K562 (cell line): Measurements from ENCODE around the gene EEFSEC. TPM values are rescaled to one million over a fixed set of nuclear protein-coding genes. Genes with fewer than 3 reads are reported as not detected.

Source experiments
- ATAC-seq: fragments of 200-7000 bp; cut with Tn5 transposase; 3 replicates; pipeline ENCODE4 v1.9.1; 2020; ENCODE audit warnings: moderate library complexity
- BruUV-seq: library from RNA; stranded (reverse); fragments of 400-500 nt; replicated peaks from 2 replicates; lab custom pipeline; 2021; lab: Mats Ljungman, UMichigan
- CTCF ChIA-PET: fragments of 300-600 bp; formaldehyde crosslinking; extraction: SDS; loops from one replicate; lab custom pipeline; 2021; ENCODE audit warnings: low intra/inter-chr PET ratio; lab: Yijun Ruan, JAX
- POLR2A ChIA-PET: fragments of 300-600, 350-650 bp; sonication (Branson Sonifier 250); formaldehyde crosslinking; extraction: SDS; loops from one replicate; lab custom pipeline; 2021; ENCODE audit warnings: antibody characterized with exemption, inconsistent platforms; lab: Yijun Ruan, JAX
- DNase-seq, 4 experiments: peaks; one replicate each; pipeline versions ENCODE4 v3.0.0 to v3.0.0-alpha.2; 2011 to 2018; ENCODE audit warnings: low spot score in 3 of 4, mixed read lengths in 3 of 4; ENCODE audit errors: extremely low read depth in 1 of 4
- FAIRE-seq: peaks from 2 replicates; lab custom pipeline; 2011; peaks lifted over from hg19 to GRCh38; lab: Jason Lieb, UNC
- H2AFZ ChIP-seq: 2 replicates; pipeline ENCODE4 v1.6.0; 2011; ENCODE audit warnings: low read depth, low read length, control low read depth, inconsistent platforms
- H3K27ac ChIP-seq: fragments of 200-600 bp; 3 replicates; pipeline ENCODE4 v1.8.0; 2011; ENCODE audit warnings: low read depth, mild to moderate bottlenecking, control low read depth, inconsistent platforms, low read length, moderate library complexity, mixed read lengths; ENCODE audit errors: extremely low read depth
- H3K27me3 ChIP-seq, 2 experiments: fragments of 300-600 bp in 1 of 2; 2 replicates in 1 of 2; 3 replicates in 1 of 2; pipeline versions ENCODE4 v1.6.0 to v1.8.0; 2011; ENCODE audit warnings: inconsistent platforms in 2 of 2, low read length in 2 of 2, mild to moderate bottlenecking in 1 of 2, mixed read lengths in 1 of 2, moderate library complexity in 1 of 2; ENCODE audit not compliant: control insufficient read depth in 2 of 2, insufficient read depth in 2 of 2
- H3K36me3 ChIP-seq: fragments of 300-600 bp; 3 replicates; pipeline ENCODE4 v1.8.0; 2011; ENCODE audit warnings: mild to moderate bottlenecking, low read length, inconsistent platforms; ENCODE audit not compliant: control insufficient read depth, insufficient read depth
- H3K4me1 ChIP-seq, 2 experiments: fragments of 200-600 bp in 1 of 2; replicated peaks in 1 of 2; 2 replicates in 1 of 2; 3 replicates in 1 of 2; pipeline versions ENCODE4 v1.5.1 to v1.8.0; 2011; ENCODE audit warnings: inconsistent platforms in 2 of 2, low read length in 2 of 2, mild to moderate bottlenecking in 1 of 2, mixed read lengths in 1 of 2, moderate library complexity in 1 of 2; ENCODE audit not compliant: control insufficient read depth in 2 of 2, insufficient read depth in 2 of 2
- H3K4me2 ChIP-seq: 2 replicates; pipeline ENCODE4 v1.6.1; 2011; ENCODE audit warnings: low read length, control low read depth, inconsistent platforms, mixed read lengths; ENCODE audit not compliant: insufficient read depth
- H3K4me3 ChIP-seq: fragments of 200-600 bp; sonication (generic), shearing (Covaris generic); 2 replicates; pipeline ENCODE4 v1.5.1; 2016; ENCODE audit warnings: control low read depth, inconsistent platforms
- H3K79me2 ChIP-seq: fragments of 200-600 bp; 3 replicates; pipeline ENCODE4 v1.8.0; 2011; ENCODE audit warnings: low read length, inconsistent platforms; ENCODE audit not compliant: control insufficient read depth, insufficient read depth
- H3K9ac ChIP-seq, 2 experiments: 2 replicates each; pipeline versions ENCODE4 v1.6.0 to v1.6.1; 2011; ENCODE audit warnings: low read depth in 2 of 2, low read length in 2 of 2, control low read depth in 1 of 2, inconsistent platforms in 1 of 2, mild to moderate bottlenecking in 1 of 2, mixed read lengths in 1 of 2; ENCODE audit not compliant: insufficient read depth in 1 of 2
- H3K9me1 ChIP-seq: one replicate; pipeline ENCODE4 v1.6.0; 2011; ENCODE audit warnings: inconsistent platforms, mild to moderate bottlenecking, low read length, moderate library complexity; ENCODE audit not compliant: control insufficient read depth, insufficient read depth
- H3K9me3 ChIP-seq: replicated peaks from 2 replicates; pipeline ENCODE4 v1.5.1; 2011; ENCODE audit warnings: low read depth, low read length, inconsistent platforms; ENCODE audit not compliant: control insufficient read depth, insufficient read depth
- H4K20me1 ChIP-seq: replicated peaks from 2 replicates; pipeline ENCODE4 v1.6.1; 2011; ENCODE audit warnings: low read length, inconsistent platforms, mixed read lengths; ENCODE audit not compliant: control insufficient read depth, insufficient read depth
- ARHGAP35 ChIP-seq: fragments of 450-650 bp; IDR thresholded peaks from 2 replicates; pipeline ENCODE4 v1.6.1; 2018; ENCODE audit not compliant: partially characterized antibody
- ELF2 ChIP-seq: fragments of 250-450 bp; sonication (Bioruptor Pico); IDR thresholded peaks from 2 replicates; pipeline ENCODE4 v1.5.0; 2021; ENCODE audit warnings: mild to moderate bottlenecking
- GATAD2B ChIP-seq: fragments of 450-650 bp; IDR thresholded peaks from 2 replicates; pipeline ENCODE4 v1.6.1; 2017; ENCODE audit warnings: mild to moderate bottlenecking, borderline replicate concordance
- GTF2F1 ChIP-seq: IDR thresholded peaks from 2 replicates; pipeline ENCODE4 v1.6.1; 2011; ENCODE audit warnings: low read depth, low read length, improper control_type of control experiment
- MECOM ChIP-seq: fragments of 250-450 bp; sonication (Bioruptor Pico); IDR thresholded peaks from 2 replicates; pipeline ENCODE4 v1.8.0; 2022; ENCODE audit warnings: inconsistent platforms
- RHOXF2B ChIP-seq: fragments of 250-450 bp; sonication (Bioruptor Pico); conservative IDR thresholded peaks from 2 replicates; pipeline ENCODE4 v1.5.1; 2021
- SRSF7 ChIP-seq: fragments of 200-400 bp; formaldehyde crosslinking; optimal IDR thresholded peaks from 2 replicates; pipeline ENCODE3; 2017; ENCODE audit warnings: mild to moderate bottlenecking, low read depth, low read length
- ZC3H8 ChIP-seq: fragments of 450-650 bp; IDR thresholded peaks from 2 replicates; pipeline ENCODE4 v1.6.1; 2017
- WGBS: fragments of 100-300 bp; shearing (Covaris generic); methylation state at CpG from one replicate; pipeline ENCODE4 v1.1.6; 2016; ENCODE audit warnings: low coverage, mixed read lengths; ENCODE audit not compliant: insufficient coverage; ENCODE audit errors: missing lambda C conversion rate; 5-methylcytosine and 5-hydroxymethylcytosine counted together
- in situ Hi-C: fragments of 300-500 bp; cut with MboI; formaldehyde crosslinking; loops from 4 replicates; pipeline ENCODE4 v1.15.0; 2018; ENCODE audit warnings: inconsistent platforms, mixed read lengths
- intact Hi-C: fragments of 100-400 bp; cut with micrococcal nuclease; formaldehyde crosslinking; loops from 2 replicates; pipeline ENCODE4 v1.14.2; 2022
- polyA plus RNA-seq, 8 experiments: library from polyadenylated mRNA; depleted of rRNA in 4 of 8; stranded (reverse) in 5 of 8; unstranded in 3 of 8; fragments of >200 nt; fragmentation: Nextera tagmentation in 2 of 8; fragmentation: Illumina TruSeq in 1 of 8; extraction: Ambion mirVana in 2 of 8; extraction: Trizol in 1 of 8; gene quantifications; 2 replicates each; pipeline versions ENCODE4 v1.2.1 to v1.2.3, GENCODE V29; 2011 to 2014; ENCODE audit warnings: inconsistent platforms in 1 of 8, missing spikeins in 1 of 8
- total RNA-seq, 7 experiments: library from RNA; depleted of rRNA in 6 of 7; stranded (reverse); fragments of >200 nt in 6 of 7; fragmentation: Illumina TruSeq in 2 of 7; extraction: Trizol in 2 of 7; gene quantifications; 2 replicates each; pipeline versions ENCODE4 v1.2.1 to v1.2.3, GENCODE V29; 2011 to 2021; ENCODE audit warnings: low replicate concordance in 1 of 7
- TF ChIP-seq, protein P1 (sequence below): sonication (generic); formaldehyde crosslinking; IDR thresholded peaks from 2 replicates; pipeline ENCODE4 v1.8.1; 2023; ENCODE audit warnings: mild to moderate bottlenecking, missing genetic modification reagents
- TF ChIP-seq, protein P2 (sequence below): fragments of 250-450 bp; sonication (Bioruptor Pico); IDR thresholded peaks from 2 replicates; pipeline ENCODE4 v1.4.0; 2020; ENCODE audit warnings: mild to moderate bottlenecking
- TF ChIP-seq, protein P3 (sequence below), 2 experiments: fragments of 450-650 bp; IDR thresholded peaks; 2 replicates each; pipeline ENCODE4 v1.6.1; 2016
- TF ChIP-seq, protein P4 (sequence below): fragments of 250-450 bp; sonication (Bioruptor Pico); IDR thresholded peaks from 2 replicates; pipeline ENCODE4 v1.8.0; 2022; ENCODE audit warnings: inconsistent platforms
- TF ChIP-seq, protein P5 (sequence below): fragments of 450-650 bp; formaldehyde crosslinking; IDR thresholded peaks from 2 replicates; pipeline ENCODE4 v1.4.0; 2022; ENCODE audit warnings: missing genetic modification characterization

The EEFSEC gene
- total and polyA plus RNA-seq, 9 of the 15 experiments (the other 6 are each of a cell fraction or from before 2014, with no cell fraction given), result 0.35 to 11.8 (median 7.7) TPM

DNA sequence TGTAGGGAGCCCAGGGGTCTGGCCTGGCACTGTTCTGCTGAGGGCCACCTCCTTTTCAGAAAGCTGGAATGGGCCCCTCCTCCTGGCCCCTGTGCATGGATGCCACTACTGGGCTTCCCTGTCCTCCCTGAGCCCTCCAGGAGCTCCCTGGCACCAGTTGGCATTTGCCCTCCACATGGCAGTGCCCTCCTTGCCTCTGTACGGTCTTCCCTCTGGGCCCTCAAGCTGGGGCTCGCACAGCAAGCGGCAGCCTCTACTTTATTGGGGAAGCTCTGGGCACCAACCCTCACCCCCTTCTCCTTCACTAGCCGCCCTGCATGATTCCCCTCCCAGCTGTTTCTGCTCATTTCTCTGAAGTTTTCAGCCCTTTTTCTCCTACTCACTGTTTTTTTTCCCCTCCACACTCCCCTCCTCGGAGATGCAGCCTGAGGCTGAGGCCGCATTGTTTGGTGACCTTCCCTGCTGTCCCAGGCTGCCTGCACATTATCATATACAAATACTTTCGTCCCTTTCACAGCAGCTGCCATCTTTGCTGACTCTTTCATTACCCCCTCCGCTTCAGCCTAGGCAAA lies 127.3 kb downstream of the EEFSEC start (continued):
- TF ChIP-seq, protein P1, sequence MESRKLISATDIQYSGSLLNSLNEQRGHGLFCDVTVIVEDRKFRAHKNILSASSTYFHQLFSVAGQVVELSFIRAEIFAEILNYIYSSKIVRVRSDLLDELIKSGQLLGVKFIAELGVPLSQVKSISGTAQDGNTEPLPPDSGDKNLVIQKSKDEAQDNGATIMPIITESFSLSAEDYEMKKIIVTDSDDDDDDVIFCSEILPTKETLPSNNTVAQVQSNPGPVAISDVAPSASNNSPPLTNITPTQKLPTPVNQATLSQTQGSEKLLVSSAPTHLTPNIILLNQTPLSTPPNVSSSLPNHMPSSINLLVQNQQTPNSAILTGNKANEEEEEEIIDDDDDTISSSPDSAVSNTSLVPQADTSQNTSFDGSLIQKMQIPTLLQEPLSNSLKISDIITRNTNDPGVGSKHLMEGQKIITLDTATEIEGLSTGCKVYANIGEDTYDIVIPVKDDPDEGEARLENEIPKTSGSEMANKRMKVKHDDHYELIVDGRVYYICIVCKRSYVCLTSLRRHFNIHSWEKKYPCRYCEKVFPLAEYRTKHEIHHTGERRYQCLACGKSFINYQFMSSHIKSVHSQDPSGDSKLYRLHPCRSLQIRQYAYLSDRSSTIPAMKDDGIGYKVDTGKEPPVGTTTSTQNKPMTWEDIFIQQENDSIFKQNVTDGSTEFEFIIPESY (CRISPR knock-in tag), result no peak
- TF ChIP-seq ARHGAP35, result no peak

DNA sequence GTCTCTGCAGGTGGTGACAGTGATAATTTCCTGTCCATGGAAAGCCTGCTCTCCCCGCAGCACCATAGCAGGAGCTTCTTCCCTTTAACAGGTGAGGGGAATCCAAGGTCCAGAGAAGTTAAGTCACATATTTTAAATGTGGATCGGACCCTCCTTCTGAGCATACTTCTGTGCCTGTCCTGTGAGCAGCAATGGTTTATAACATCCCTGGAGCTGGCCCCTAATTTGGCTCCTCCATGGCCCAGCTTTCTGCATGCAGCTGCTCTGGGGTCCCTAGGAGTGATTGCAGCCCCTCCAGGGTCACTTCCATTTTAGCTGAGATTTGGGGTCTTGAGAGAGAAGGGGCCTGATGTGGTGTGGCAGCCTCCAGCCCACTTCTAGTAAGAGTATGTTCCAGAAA lies 127.8 kb downstream of the EEFSEC start:
- intact Hi-C loops (no loop called here), in situ Hi-C loops (no loop called here)
- H3K4me1 ChIP-seq, result no peaks in the 10 kb centered on the region; a peak in 1 of 5 replicates
- H3K4me3 ChIP-seq, result no peak overlapping the region
- no peak overlapping the region for H2AFZ ChIP-seq
- POLR2A ChIA-PET, result no interaction called here
- CTCF ChIA-PET, result no interaction called here
- H3K9me1 ChIP-seq, result no peaks in the 10 kb centered on the region
- H4K20me1 ChIP-seq, result no peaks in the 10 kb centered on the region
- no TSS peak for BruUV-seq
- no peaks in the 10 kb centered on the region for H3K9me3 ChIP-seq
- no peaks in the 10 kb centered on the region for H3K79me2 ChIP-seq
- no peaks in the 10 kb centered on the region for H3K27me3 ChIP-seq
- 50% methylated on average over 2 of the region's 2 CpGs for WGBS
- no peak for FAIRE-seq
- H3K36me3 ChIP-seq, result no peaks in the 10 kb centered on the region
- no peak overlapping the region for H3K9ac ChIP-seq
- no peak for DNase-seq
- H3K4me2 ChIP-seq, result no peak overlapping the region
- no peak for ATAC-seq
- no peak overlapping the region for H3K27ac ChIP-seq
- TF ChIP-seq, protein P2, sequence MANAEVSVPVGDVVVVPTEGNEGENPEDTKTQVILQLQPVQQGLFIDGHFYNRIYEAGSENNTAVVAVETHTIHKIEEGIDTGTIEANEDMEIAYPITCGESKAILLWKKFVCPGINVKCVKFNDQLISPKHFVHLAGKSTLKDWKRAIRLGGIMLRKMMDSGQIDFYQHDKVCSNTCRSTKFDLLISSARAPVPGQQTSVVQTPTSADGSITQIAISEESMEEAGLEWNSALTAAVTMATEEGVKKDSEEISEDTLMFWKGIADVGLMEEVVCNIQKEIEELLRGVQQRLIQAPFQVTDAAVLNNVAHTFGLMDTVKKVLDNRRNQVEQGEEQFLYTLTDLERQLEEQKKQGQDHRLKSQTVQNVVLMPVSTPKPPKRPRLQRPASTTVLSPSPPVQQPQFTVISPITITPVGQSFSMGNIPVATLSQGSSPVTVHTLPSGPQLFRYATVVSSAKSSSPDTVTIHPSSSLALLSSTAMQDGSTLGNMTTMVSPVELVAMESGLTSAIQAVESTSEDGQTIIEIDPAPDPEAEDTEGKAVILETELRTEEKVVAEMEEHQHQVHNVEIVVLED (CRISPR knock-in tag), result no peak
- TF ChIP-seq, protein P3, sequence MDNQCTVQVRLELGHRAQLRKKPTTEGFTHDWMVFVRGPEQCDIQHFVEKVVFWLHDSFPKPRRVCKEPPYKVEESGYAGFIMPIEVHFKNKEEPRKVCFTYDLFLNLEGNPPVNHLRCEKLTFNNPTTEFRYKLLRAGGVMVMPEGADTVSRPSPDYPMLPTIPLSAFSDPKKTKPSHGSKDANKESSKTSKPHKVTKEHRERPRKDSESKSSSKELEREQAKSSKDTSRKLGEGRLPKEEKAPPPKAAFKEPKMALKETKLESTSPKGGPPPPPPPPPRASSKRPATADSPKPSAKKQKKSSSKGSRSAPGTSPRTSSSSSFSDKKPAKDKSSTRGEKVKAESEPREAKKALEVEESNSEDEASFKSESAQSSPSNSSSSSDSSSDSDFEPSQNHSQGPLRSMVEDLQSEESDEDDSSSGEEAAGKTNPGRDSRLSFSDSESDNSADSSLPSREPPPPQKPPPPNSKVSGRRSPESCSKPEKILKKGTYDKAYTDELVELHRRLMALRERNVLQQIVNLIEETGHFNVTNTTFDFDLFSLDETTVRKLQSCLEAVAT (IDR thresholded peaks at IDR 0.05), result no peak
- TF ChIP-seq RHOXF2B, result no peak
- no peak for TF ChIP-seq ELF2 (CRISPR knock-in tag)
- TF ChIP-seq GATAD2B, result no peak
- no peak for TF ChIP-seq ZC3H8
- TF ChIP-seq SRSF7, result no peak
- no peak for TF ChIP-seq GTF2F1
- no peak for TF ChIP-seq MECOM (CRISPR knock-in tag)
- TF ChIP-seq, protein P4, sequence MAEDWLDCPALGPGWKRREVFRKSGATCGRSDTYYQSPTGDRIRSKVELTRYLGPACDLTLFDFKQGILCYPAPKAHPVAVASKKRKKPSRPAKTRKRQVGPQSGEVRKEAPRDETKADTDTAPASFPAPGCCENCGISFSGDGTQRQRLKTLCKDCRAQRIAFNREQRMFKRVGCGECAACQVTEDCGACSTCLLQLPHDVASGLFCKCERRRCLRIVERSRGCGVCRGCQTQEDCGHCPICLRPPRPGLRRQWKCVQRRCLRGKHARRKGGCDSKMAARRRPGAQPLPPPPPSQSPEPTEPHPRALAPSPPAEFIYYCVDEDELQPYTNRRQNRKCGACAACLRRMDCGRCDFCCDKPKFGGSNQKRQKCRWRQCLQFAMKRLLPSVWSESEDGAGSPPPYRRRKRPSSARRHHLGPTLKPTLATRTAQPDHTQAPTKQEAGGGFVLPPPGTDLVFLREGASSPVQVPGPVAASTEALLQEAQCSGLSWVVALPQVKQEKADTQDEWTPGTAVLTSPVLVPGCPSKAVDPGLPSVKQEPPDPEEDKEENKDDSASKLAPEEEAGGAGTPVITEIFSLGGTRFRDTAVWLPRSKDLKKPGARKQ (CRISPR knock-in tag), result no peak
- TF ChIP-seq, protein P5, sequence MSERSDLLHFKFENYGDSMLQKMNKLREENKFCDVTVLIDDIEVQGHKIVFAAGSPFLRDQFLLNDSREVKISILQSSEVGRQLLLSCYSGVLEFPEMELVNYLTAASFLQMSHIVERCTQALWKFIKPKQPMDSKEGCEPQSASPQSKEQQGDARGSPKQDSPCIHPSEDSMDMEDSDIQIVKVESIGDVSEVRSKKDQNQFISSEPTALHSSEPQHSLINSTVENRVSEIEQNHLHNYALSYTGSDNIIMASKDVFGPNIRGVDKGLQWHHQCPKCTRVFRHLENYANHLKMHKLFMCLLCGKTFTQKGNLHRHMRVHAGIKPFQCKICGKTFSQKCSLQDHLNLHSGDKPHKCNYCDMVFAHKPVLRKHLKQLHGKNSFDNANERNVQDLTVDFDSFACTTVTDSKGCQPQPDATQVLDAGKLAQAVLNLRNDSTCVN, result no peak
